ENCODE data around the gene GLRX3. TPM values are rescaled to one million over a fixed set of nuclear protein-coding genes. Genes with fewer than 3 reads are reported as not detected.

The GLRX3 gene
- total RNA-seq, 6 experiments from 2014 or later: 96.2 to 123 (median 112) TPM

- H3K4me3 Mint-ChIP-seq: no peak overlapping the region
- no peaks in the 10 kb centered on the region; the same call in 1 of the 2 replicates for H3K27me3 Mint-ChIP-seq (ENCODE audit: insufficient read depth)
- DNase-seq: no peak
- H3K27ac Mint-ChIP-seq: no peak overlapping the region
- H3K9me3 Mint-ChIP-seq: no peaks in the 10 kb centered on the region
- TF ChIP-seq CTCF (IDR thresholded peaks at IDR 0.05): no peak
- no peaks in the 10 kb centered on the region for H3K36me3 Mint-ChIP-seq (ENCODE audit: low read depth)
- H3K4me1 Mint-ChIP-seq (ENCODE audit: low read depth): no peaks in the 10 kb centered on the region
These were observed 71.0 kb downstream of the GLRX3 start for GRCh38 chr10:130207205-130207604.

GRCh38 chr10:130208807-130209206 lies 72.6 kb downstream of the GLRX3 start:
- H3K9me3 Mint-ChIP-seq: no peaks in the 10 kb centered on the region
- no peak for TF ChIP-seq CTCF (IDR thresholded peaks at IDR 0.05)
- H3K36me3 Mint-ChIP-seq (ENCODE audit: low read depth): no peaks in the 10 kb centered on the region
- no peak overlapping the region for H3K27ac Mint-ChIP-seq
- H3K27me3 Mint-ChIP-seq (ENCODE audit: insufficient read depth): no peaks in the 10 kb centered on the region; the same call in 1 of the 2 replicates
- no peak overlapping the region for H3K4me3 Mint-ChIP-seq
- H3K4me1 Mint-ChIP-seq (ENCODE audit: low read depth): no peaks in the 10 kb centered on the region
- DNase-seq: no peak

GRCh38 chr10:130212746-130213145 lies 76.6 kb downstream of the GLRX3 start:
- Mint-ChIP-seq H3K4me1 (ENCODE audit: low read depth) (peaks cover 6% of the 10 kb centered on the region; the same call in 1 of the 2 replicates), H3K36me3 (ENCODE audit: low read depth) (no peaks in the 10 kb centered on the region), H3K27ac (no peak overlapping the region), H3K27me3 (ENCODE audit: insufficient read depth) (peaks cover 4% of the 10 kb centered on the region; the same call in 1 of the 2 replicates), H3K4me3 (no peak overlapping the region), H3K9me3 (no peaks in the 10 kb centered on the region)
- DNase-seq: no peak
- no peak for TF ChIP-seq CTCF (IDR thresholded peaks at IDR 0.05)

- no peak for TF ChIP-seq CTCF (IDR thresholded peaks at IDR 0.05)
- Mint-ChIP-seq H3K9me3 (no peaks in the 10 kb centered on the region), H3K4me3 (no peak overlapping the region), H3K27ac (no peak overlapping the region), H3K27me3 (ENCODE audit: insufficient read depth) (peaks cover 4% of the 10 kb centered on the region; the same call in 1 of the 2 replicates), H3K36me3 (ENCODE audit: low read depth) (no peaks in the 10 kb centered on the region), H3K4me1 (ENCODE audit: low read depth) (peaks cover 11% of the 10 kb centered on the region; the same call in 1 of the 2 replicates)
- DNase-seq: no peak
These were observed 77.3 kb downstream of the GLRX3 start for GRCh38 chr10:130213286-130214080.

GRCh38 chr10:130214431-130214830 lies 78.2 kb downstream of the GLRX3 start:
- no peak for TF ChIP-seq CTCF (IDR thresholded peaks at IDR 0.05)
- Mint-ChIP-seq H3K27me3 (ENCODE audit: insufficient read depth) (peaks cover 4% of the 10 kb centered on the region; the same call in 1 of the 2 replicates), H3K4me3 (no peak overlapping the region), H3K4me1 (ENCODE audit: low read depth) (peaks cover 11% of the 10 kb centered on the region; the same call in 1 of the 2 replicates), H3K27ac (no peak overlapping the region), H3K36me3 (ENCODE audit: low read depth) (no peaks in the 10 kb centered on the region), H3K9me3 (no peaks in the 10 kb centered on the region)
- no peak for DNase-seq

All from HFFc6 (cell line).